Cardiac muscle cell (in vitro differentiated cells and primary cell): Measurements from ENCODE around the gene DNAH8. TPM values are rescaled to one million over a fixed set of nuclear protein-coding genes. Genes with fewer than 3 reads are reported as not detected.
"Not testable (repeated sequence)": the region's sequence is repeated elsewhere in the genome, so short reads cannot be mapped to it uniquely, and the experiment has no call there.

Source experiments
- DNase-seq, 2 donors: peaks; one replicate each; pipeline versions ENCODE4 v3.0.0 to v3.0.0-alpha.2; 2010 to 2017; ENCODE audit warnings: low read depth in 1 of 2, low spot score in 1 of 2
- H3K27ac ChIP-seq: fragments of 200-600 bp; sonication (generic); 2 replicates; pipeline ENCODE4 v1.5.1; 2016
- H3K27me3 ChIP-seq: fragments of 200-600 bp; sonication (generic); 2 replicates; pipeline ENCODE4 v1.6.0; 2016; ENCODE audit warnings: control low read depth
- H3K36me3 ChIP-seq: fragments of 200-600 bp; sonication (generic); 2 replicates; pipeline ENCODE4 v1.5.1; 2016; ENCODE audit warnings: control low read depth
- H3K4me1 ChIP-seq: fragments of 200-600 bp; sonication (generic); 2 replicates; pipeline ENCODE4 v1.8.1; 2017; ENCODE audit warnings: low read depth, mild to moderate bottlenecking, mixed run types
- H3K4me3 ChIP-seq: fragments of 200-600 bp; sonication (generic); 2 replicates; pipeline ENCODE4 v1.5.1; 2016; ENCODE audit warnings: mild to moderate bottlenecking
- H3K9me3 ChIP-seq: fragments of 200-600 bp; sonication (generic); 2 replicates; pipeline ENCODE4 v1.5.1; 2017; ENCODE audit warnings: low read depth, mild to moderate bottlenecking, control low read depth
- CTCF ChIP-seq: IDR thresholded peaks from 2 replicates; pipeline ENCODE4 v1.5.1; 2012; ENCODE audit warnings: low read depth, mild to moderate bottlenecking, low read length
- polyA plus RNA-seq: library from polyadenylated mRNA; unstranded; fragments of >200 nt; fragmentation: Nextera tagmentation; extraction: Ambion mirVana; gene quantifications from 2 replicates; pipeline ENCODE4 v1.2.1, GENCODE V29; 2016
- total RNA-seq: library from RNA; depleted of rRNA; stranded (reverse); fragments of >200 nt; gene quantifications from 2 replicates; pipeline ENCODE4 v1.2.3, GENCODE V29; 2016

Gene DNAH8
- total and polyA plus RNA-seq, 2 experiments from 2014 or later: not detected

- DNase-seq: no peak
- Histone ChIP-seq H3K27ac (no peak overlapping the region), H3K36me3 (no peaks in the 10 kb centered on the region), H3K4me1 (no peaks in the 10 kb centered on the region), H3K4me3 (no peak overlapping the region), H3K9me3 (no peaks in the 10 kb centered on the region), H3K27me3 (no peaks in the 10 kb centered on the region)
- TF ChIP-seq CTCF: no peak
Measured at GRCh38 chr6:38873001-38873400, 157.9 kb downstream of the DNAH8 start.

GRCh38 chr6:38873816-38874215 is 158.7 kb downstream of the DNAH8 start:
- H3K27me3 ChIP-seq, H3K27ac ChIP-seq, H3K4me3 ChIP-seq, DNase-seq, H3K9me3 ChIP-seq, H3K4me1 ChIP-seq, H3K36me3 ChIP-seq: not testable (repeated sequence)

- DNase-seq: peak in 1 of 2 donors; percentile 58
- Histone ChIP-seq H3K4me3 (no peak overlapping the region), H3K27ac (no peak overlapping the region), H3K36me3 (no peaks in the 10 kb centered on the region), H3K9me3 (no peaks in the 10 kb centered on the region), H3K27me3 (no peaks in the 10 kb centered on the region), H3K4me1 (no peaks in the 10 kb centered on the region)
- TF ChIP-seq CTCF: no peak
Measured at GRCh38 chr6:38876475-38876874, 161.4 kb downstream of the DNAH8 start.

GRCh38 chr6:38877721-38878120 is 162.6 kb downstream of the DNAH8 start:
- Histone ChIP-seq H3K4me1 (no peaks in the 10 kb centered on the region), H3K4me3 (no peak overlapping the region), H3K36me3 (no peaks in the 10 kb centered on the region), H3K27me3 (no peaks in the 10 kb centered on the region), H3K9me3 (no peaks in the 10 kb centered on the region), H3K27ac (no peak overlapping the region)
- DNase-seq: no peak
- TF ChIP-seq CTCF: no peak

GRCh38 chr6:38882157-38882556 is 167.0 kb downstream of the DNAH8 start:
- no peak for DNase-seq
- no peaks in the 10 kb centered on the region for H3K36me3 ChIP-seq
- H3K4me1 ChIP-seq: no peaks in the 10 kb centered on the region
- no peak overlapping the region for H3K27ac ChIP-seq
- no peak for TF ChIP-seq CTCF
- no peaks in the 10 kb centered on the region for H3K9me3 ChIP-seq
- H3K4me3 ChIP-seq: no peak overlapping the region
- H3K27me3 ChIP-seq: no peaks in the 10 kb centered on the region

GRCh38 chr6:38897507-38897906 is 182.4 kb downstream of the DNAH8 start:
- H3K9me3 ChIP-seq: no peaks in the 10 kb centered on the region
- H3K4me3 ChIP-seq: no peak overlapping the region
- H3K4me1 ChIP-seq: no peaks in the 10 kb centered on the region
- peaks cover 2% of the 10 kb centered on the region for H3K27me3 ChIP-seq
- no peak for DNase-seq
- TF ChIP-seq CTCF: no peak
- no peak overlapping the region for H3K27ac ChIP-seq
- H3K36me3 ChIP-seq: no peaks in the 10 kb centered on the region
